ENCODE data around the gene TEX53.

GRCh38 chr9:114655689-114656088 is 1.9 kb downstream of the TEX53 start:
- TF ChIP-seq POLR2A (IDR thresholded peaks at IDR 0.05) = no peak
- TF ChIP-seq CTCF (IDR thresholded peaks at IDR 0.05) = no peak
